Endometrial microvascular endothelial cells (primary cell): Measurements from ENCODE around the gene ARHGEF16. TPM values are rescaled to one million over a fixed set of nuclear protein-coding genes. Genes with fewer than 3 reads are reported as not detected.

ENCODE experiments used
- in situ Hi-C: cut with HindIII; loops from 2 replicates; pipeline ENCODE4 v1.10.0; 2017; ENCODE audit warnings: low sequenced_read_pairs, low pct_unique_long_range_greater_than_20kb; ENCODE audit errors: inconsistent ontology term
- total RNA-seq: library from RNA; depleted of rRNA; stranded (reverse); fragments of >200 nt; gene quantifications from one replicate; pipeline ENCODE4 v1.2.3, GENCODE V29; 2015; ENCODE audit errors: inconsistent ontology term

The ARHGEF16 gene
- total RNA-seq, 1 donor from 2014 or later, result not detected

- in situ Hi-C loops, result no loop called here
Observed at GRCh38 chr1:3472906-3473305, 18.4 kb downstream of the ARHGEF16 start.

GRCh38 chr1:3473381-3473844, 18.9 kb downstream of the ARHGEF16 start:
- in situ Hi-C loops, result no loop called here

- in situ Hi-C loops, result no loop called here
Observed at GRCh38 chr1:3474016-3474415, 19.6 kb downstream of the ARHGEF16 start.

- in situ Hi-C loops, result no loop called here
Observed at GRCh38 chr1:3474421-3474820, 20.0 kb downstream of the ARHGEF16 start.

- in situ Hi-C loops, result no loop called here
Observed at GRCh38 chr1:3475839-3476573, 21.5 kb downstream of the ARHGEF16 start.

GRCh38 chr1:3476666-3477065, 22.2 kb downstream of the ARHGEF16 start:
- in situ Hi-C loops, result no loop called here

GRCh38 chr1:3477241-3477995, 23.0 kb downstream of the ARHGEF16 start:
- in situ Hi-C loops, result no loop called here

GRCh38 chr1:3478187-3478586, 23.7 kb downstream of the ARHGEF16 start:
- in situ Hi-C loops, result no loop called here

- in situ Hi-C loops, result no loop called here
Observed at GRCh38 chr1:3479511-3480368, 25.3 kb downstream of the ARHGEF16 start.

GRCh38 chr1:3480369-3480719, 25.9 kb downstream of the ARHGEF16 start:
- in situ Hi-C loops, result no loop called here

GRCh38 chr1:3481046-3481445, 26.6 kb downstream of the ARHGEF16 start:
- in situ Hi-C loops, result no loop called here

GRCh38 chr1:3481836-3482375, 27.4 kb downstream of the ARHGEF16 start:
- in situ Hi-C loops, result no loop called here

GRCh38 chr1:3482378-3482849, 27.9 kb downstream of the ARHGEF16 start:
- in situ Hi-C loops, result no loop called here

GRCh38 chr1:3483380-3483779, 28.9 kb downstream of the ARHGEF16 start:
- in situ Hi-C loops, result no loop called here

GRCh38 chr1:3483801-3484444, 29.5 kb downstream of the ARHGEF16 start:
- in situ Hi-C loops, result no loop called here

GRCh38 chr1:3485016-3485415, 30.6 kb downstream of the ARHGEF16 start:
- in situ Hi-C loops, result no loop called here

- in situ Hi-C loops, result no loop called here
Observed at GRCh38 chr1:3488432-3488831, 34.0 kb downstream of the ARHGEF16 start.

GRCh38 chr1:3490046-3490745, 35.7 kb downstream of the ARHGEF16 start:
- in situ Hi-C loops, result no loop called here
